IMR-90 (cell line): ENCODE data around the gene CFAP43. TPM values are rescaled to one million over a fixed set of nuclear protein-coding genes. Genes with fewer than 3 reads are reported as not detected.

ENCODE experiments used
- ATAC-seq: fragments of 200-7000 bp; cut with Tn5 transposase; 2 replicates; pipeline ENCODE4 v1.9.1; 2020; ENCODE audit warnings: low read depth, mild to moderate bottlenecking, moderate library complexity
- BruUV-seq: library from RNA; stranded (reverse); fragments of 400-500 nt; replicated peaks from 2 replicates; lab custom pipeline; 2021; lab: Mats Ljungman, UMichigan
- CTCF ChIA-PET: fragments of 300-600 bp; formaldehyde crosslinking; extraction: SDS; loops from one replicate; lab custom pipeline; 2021; ENCODE audit warnings: antibody characterized with exemption; lab: Yijun Ruan, JAX
- POLR2A ChIA-PET: fragments of 300-600 bp; sonication (Branson Sonifier 250); formaldehyde crosslinking; loops from one replicate; lab custom pipeline; 2022; ENCODE audit warnings: antibody characterized with exemption; ENCODE audit not compliant: unreplicated experiment; lab: Charles Lee
- DNase-seq: peaks from one replicate; pipeline ENCODE4 v3.0.0; 2013
- H2AFZ ChIP-seq: replicated peaks from 2 replicates; pipeline ENCODE3; 2013; ENCODE audit warnings: low read length, mild to moderate bottlenecking; ENCODE audit not compliant: poor library complexity
- H2AK5ac ChIP-seq: 2 replicates; pipeline ENCODE4 v1.6.1; 2013; ENCODE audit warnings: low read depth, low read length, inconsistent platforms
- H2AK9ac ChIP-seq: replicated peaks from 2 replicates; pipeline ENCODE3; 2013; ENCODE audit warnings: mild to moderate bottlenecking, low read depth, low read length, moderate library complexity; ENCODE audit not compliant: poor library complexity
- H2BK120ac ChIP-seq: 2 replicates; pipeline ENCODE4 v1.6.1; 2013; ENCODE audit warnings: low read depth, low read length, inconsistent platforms
- H2BK15ac ChIP-seq: 3 replicates; pipeline ENCODE4 v1.6.1; 2013; ENCODE audit warnings: low read depth, low read length, inconsistent platforms
- H2BK20ac ChIP-seq: 2 replicates; pipeline ENCODE4 v1.6.1; 2013; ENCODE audit warnings: low read depth, mild to moderate bottlenecking, inconsistent platforms, low read length, moderate library complexity
- H2BK5ac ChIP-seq: 2 replicates; pipeline ENCODE4 v1.6.1; 2013; ENCODE audit warnings: mild to moderate bottlenecking, low read depth, low read length, inconsistent platforms; ENCODE audit not compliant: poor library complexity, severe bottlenecking
- H3K14ac ChIP-seq: replicated peaks from 2 replicates; pipeline ENCODE4 v1.6.1; 2013; ENCODE audit warnings: low read depth, low read length, inconsistent platforms
- H3K18ac ChIP-seq: 2 replicates; pipeline ENCODE4 v1.6.1; 2013; ENCODE audit warnings: low read depth, low read length, control low read depth
- H3K23ac ChIP-seq: 2 replicates; pipeline ENCODE4 v1.6.1; 2013; ENCODE audit warnings: low read depth, low read length, inconsistent platforms
- H3K27ac ChIP-seq: 2 replicates; pipeline ENCODE4 v1.5.1; 2013; ENCODE audit warnings: mild to moderate bottlenecking, control low read depth, low read length; ENCODE audit not compliant: insufficient read depth
- H3K27me3 ChIP-seq: 2 replicates; pipeline ENCODE4 v1.6.1; 2013; ENCODE audit warnings: low read length; ENCODE audit not compliant: control insufficient read depth, insufficient read depth
- H3K36me3 ChIP-seq: 2 replicates; pipeline ENCODE4 v1.6.1; 2013; ENCODE audit warnings: low read length, mixed read lengths; ENCODE audit not compliant: control insufficient read depth, insufficient read depth
- H3K4ac ChIP-seq: 2 replicates; pipeline ENCODE4 v1.6.1; 2013; ENCODE audit warnings: low read depth, low read length, inconsistent platforms
- H3K4me1 ChIP-seq: 2 replicates; pipeline ENCODE4 v1.6.1; 2013; ENCODE audit warnings: low read length, mixed read lengths; ENCODE audit not compliant: control insufficient read depth, insufficient read depth
- H3K4me2 ChIP-seq: 2 replicates; pipeline ENCODE4 v1.6.1; 2013; ENCODE audit warnings: low read depth, mild to moderate bottlenecking, control low read depth, low read length, moderate library complexity
- H3K4me3 ChIP-seq: 2 replicates; pipeline ENCODE4 v1.5.1; 2013; ENCODE audit warnings: low read depth, mild to moderate bottlenecking, control low read depth, low read length, moderate library complexity; ENCODE audit not compliant: insufficient read depth
- H3K56ac ChIP-seq: 2 replicates; pipeline ENCODE4 v1.6.1; 2013; ENCODE audit warnings: low read length, inconsistent platforms; ENCODE audit not compliant: insufficient read depth; ENCODE audit errors: extremely low read depth
- H3K79me1 ChIP-seq, 2 experiments: 2 replicates each; pipeline ENCODE4 v1.6.1; 2013; ENCODE audit warnings: low read length in 2 of 2, inconsistent platforms in 1 of 2, low read depth in 1 of 2
- H3K9ac ChIP-seq: 2 replicates; pipeline ENCODE4 v1.6.1; 2013; ENCODE audit warnings: low read depth, low read length, control low read depth
- H3K9me1 ChIP-seq: 2 replicates; pipeline ENCODE4 v1.6.1; 2013; ENCODE audit warnings: low read length, inconsistent platforms; ENCODE audit not compliant: insufficient read depth
- H3K9me3 ChIP-seq: 2 replicates; pipeline ENCODE4 v1.6.1; 2013; ENCODE audit warnings: low read length; ENCODE audit not compliant: control insufficient read depth, insufficient read depth
- H4K20me1 ChIP-seq: 2 replicates; pipeline ENCODE4 v1.6.1; 2013; ENCODE audit warnings: low read length, inconsistent platforms; ENCODE audit not compliant: insufficient read depth
- H4K5ac ChIP-seq: 2 replicates; pipeline ENCODE4 v1.6.1; 2013; ENCODE audit warnings: mild to moderate bottlenecking, low read depth, low read length, control low read depth
- H4K8ac ChIP-seq, 2 experiments: 2 replicates each; pipeline ENCODE4 v1.6.1; 2013; ENCODE audit warnings: low read depth in 2 of 2, low read length in 2 of 2, control low read depth in 1 of 2, inconsistent platforms in 1 of 2
- H4K91ac ChIP-seq: 2 replicates; pipeline ENCODE4 v1.6.1; 2013; ENCODE audit warnings: low read depth, low read length, inconsistent platforms; ENCODE audit not compliant: insufficient read depth
- BHLHE40 ChIP-seq: fragments of 150-350 bp; IDR thresholded peaks from 2 replicates; pipeline ENCODE4 v1.6.1; 2016; ENCODE audit warnings: mild to moderate bottlenecking, low read depth, low read length
- CEBPB ChIP-seq: IDR thresholded peaks from 2 replicates; pipeline ENCODE4 v1.6.1; 2012; ENCODE audit warnings: low read depth, low read length, improper control_type of control experiment
- CHD1 ChIP-seq: IDR thresholded peaks from 2 replicates; pipeline ENCODE4 v1.6.1; 2012; ENCODE audit warnings: low read depth, low read length, improper control_type of control experiment
- FOS ChIP-seq: fragments of 150-350 bp; IDR thresholded peaks from 2 replicates; pipeline ENCODE4 v1.6.1; 2016; ENCODE audit warnings: low read depth, low read length
- MAFK ChIP-seq: IDR thresholded peaks from 2 replicates; pipeline ENCODE4 v1.6.1; 2012; ENCODE audit warnings: low read depth, low read length, improper control_type of control experiment
- MAZ ChIP-seq: IDR thresholded peaks from 2 replicates; pipeline ENCODE4 v1.6.1; 2012; ENCODE audit warnings: low read depth, mild to moderate bottlenecking, low read length, improper control_type of control experiment, moderate library complexity, borderline replicate concordance
- MXI1 ChIP-seq: IDR thresholded peaks from 2 replicates; pipeline ENCODE4 v1.6.1; 2012; ENCODE audit warnings: low read depth, mild to moderate bottlenecking, low read length, moderate library complexity, borderline replicate concordance
- NFE2L2 ChIP-seq: fragments of 150-350 bp; IDR thresholded peaks from 2 replicates; pipeline ENCODE4 v1.6.1; 2016; ENCODE audit warnings: low read depth, mild to moderate bottlenecking, low read length
- POLR2A ChIP-seq: IDR thresholded peaks from 2 replicates; pipeline ENCODE4 v1.6.1; 2012; ENCODE audit warnings: mild to moderate bottlenecking, low read depth, low read length
- RAD21 ChIP-seq: IDR thresholded peaks from 2 replicates; pipeline ENCODE4 v1.6.1; 2012; ENCODE audit warnings: low read length, improper control_type of control experiment
- RCOR1 ChIP-seq: IDR thresholded peaks from 2 replicates; pipeline ENCODE4 v1.6.1; 2012; ENCODE audit warnings: mild to moderate bottlenecking, low read length, improper control_type of control experiment; ENCODE audit not compliant: insufficient replicate concordance
- RFX5 ChIP-seq: IDR thresholded peaks from 2 replicates; pipeline ENCODE4 v1.8.0; 2012; ENCODE audit warnings: low read depth, mild to moderate bottlenecking, low read length, moderate library complexity
- SMC3 ChIP-seq: fragments of 150-350 bp; IDR thresholded peaks from 2 replicates; pipeline ENCODE4 v1.6.1; 2016; ENCODE audit warnings: low read depth, mild to moderate bottlenecking, antibody characterized with exemption, low read length, moderate library complexity
- WGBS, 2 experiments: methylation state at CpG; one replicate each; pipeline versions ENCODE4 v1.1.5 to v1.1.7; 2013; ENCODE audit warnings: missing lambda C conversion rate in 2 of 2; ENCODE audit not compliant: insufficient read length in 1 of 2; ENCODE audit errors: extremely low coverage in 2 of 2; 5-methylcytosine and 5-hydroxymethylcytosine counted together
- dilution Hi-C: fragments of 300-500 bp; cut with HindIII; formaldehyde crosslinking; loops from one replicate; pipeline ENCODE4 v1.14.3; 2018; ENCODE audit warnings: low sequenced_read_pairs; ENCODE audit not compliant: unreplicated experiment
- in situ Hi-C: fragments of 300-500 bp; cut with MboI; formaldehyde crosslinking; loops from 3 replicates; pipeline ENCODE4 v1.14.3; 2019; ENCODE audit warnings: low sequenced_read_pairs, inconsistent platforms, mixed read lengths
- intact Hi-C: fragments of 100-400 bp; cut with micrococcal nuclease; formaldehyde crosslinking; loops from 2 replicates; pipeline ENCODE4 v1.10.0; 2022
- polyA plus RNA-seq, 3 experiments: library from polyadenylated mRNA; depleted of rRNA; stranded (reverse); fragments of >200 nt; gene quantifications; 2 replicates each; pipeline ENCODE4 v1.2.3, GENCODE V29; 2012; ENCODE audit warnings: low replicate concordance in 1 of 3
- total RNA-seq: library from RNA; depleted of rRNA; stranded (reverse); fragments of >200 nt; gene quantifications from 2 replicates; pipeline ENCODE4 v1.2.3, GENCODE V29; 2012
- TF ChIP-seq, protein P1 (sequence below): conservative IDR thresholded peaks from 2 replicates; pipeline ENCODE4 v1.5.1; 2012; ENCODE audit warnings: mild to moderate bottlenecking, low read depth, low read length, improper control_type of control experiment
- TF ChIP-seq, protein P2 (sequence below): fragments of 150-350 bp; IDR thresholded peaks from 2 replicates; pipeline ENCODE4 v1.6.1; 2017; ENCODE audit warnings: mild to moderate bottlenecking, antibody characterized with exemption, low read length, low read depth
- TF ChIP-seq, protein P3 (sequence below): fragments of 150-350 bp; IDR thresholded peaks from 2 replicates; pipeline ENCODE4 v1.6.1; 2016; ENCODE audit warnings: low read depth, mild to moderate bottlenecking, low read length, moderate library complexity, borderline replicate concordance

The CFAP43 gene
- total and polyA plus RNA-seq, 2 of the 4 experiments (the other 2 are of a cell fraction): under 0.01 to 0.05 TPM

DNA sequence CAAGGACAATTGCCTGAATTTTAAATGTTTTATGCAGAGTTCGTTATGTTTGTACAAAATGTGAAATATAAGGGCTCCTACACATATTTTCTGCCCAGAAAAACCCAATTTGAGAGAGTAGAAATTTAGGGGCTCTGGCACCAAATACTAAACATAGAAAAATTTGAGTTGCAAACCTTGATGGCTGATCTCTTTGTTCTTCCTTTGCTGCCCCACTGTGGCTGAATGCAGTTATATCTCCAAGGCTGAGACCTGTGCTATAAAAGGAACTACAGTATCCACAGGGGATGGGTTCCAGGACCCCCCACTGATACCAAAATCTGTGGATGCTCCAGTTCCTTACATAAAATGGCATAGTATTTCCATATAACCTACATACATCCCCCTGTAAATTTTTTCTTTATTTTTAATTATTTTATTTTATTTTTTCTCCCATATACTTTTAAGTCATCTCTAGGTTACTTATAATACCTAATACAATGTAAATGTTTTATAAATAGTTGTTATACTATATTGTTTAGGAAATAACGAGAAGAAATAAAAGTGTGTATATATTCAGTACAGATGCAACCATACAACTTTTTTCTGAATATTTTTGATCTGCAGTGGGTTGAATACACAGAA, 22.5 kb downstream of the CFAP43 start:
- Histone ChIP-seq H3K4me2 (no peak overlapping the region), H3K23ac (no peak overlapping the region), H3K18ac (no peak overlapping the region), H2AK9ac (no peak overlapping the region), H3K14ac (no peak overlapping the region), H3K4ac (no peak overlapping the region), H2AFZ (no peak overlapping the region), H4K5ac (no peak overlapping the region), H3K4me1 (no peaks in the 10 kb centered on the region), H4K91ac (no peak overlapping the region), H3K36me3 (no peaks in the 10 kb centered on the region), H2BK20ac (no peak overlapping the region), H4K8ac (no peak overlapping the region), H2BK15ac (no peak overlapping the region), H3K27ac (no peak overlapping the region), H3K27me3 (peaks cover 29% of the 10 kb centered on the region), H3K79me1 (no peaks in the 10 kb centered on the region), H3K4me3 (no peak overlapping the region), H2AK5ac (no peak overlapping the region), H4K20me1 (no peaks in the 10 kb centered on the region), H3K9me3 (no peaks in the 10 kb centered on the region), H3K9me1 (no peaks in the 10 kb centered on the region), H2BK5ac (no peak overlapping the region), H3K56ac (no peak overlapping the region), H3K9ac (no peak overlapping the region), H2BK120ac (no peak overlapping the region)
- dilution Hi-C loops: no loop called here
- ATAC-seq: peak; percentile 79
- CTCF ChIA-PET: no interaction called here
- BruUV-seq: no TSS peak
- no CpG with 5 or more reads among the region's 2 CpGs for WGBS, 2 experiments
- peak; percentile 39 for DNase-seq
- in situ Hi-C loops: loop anchor here (5.0 to 25.0 kb wide), 3 partner anchors 167 to 497 kb away; no protein-coding TSS in a partner anchor
- POLR2A ChIA-PET: no interaction called here
- TF ChIP-seq FOS (no peak), RFX5 (no peak), NFE2L2 (no peak), CEBPB (no peak), RCOR1 (no peak), MXI1 (no peak), SMC3 (peak; percentile 74), CHD1 (no peak), MAZ (no peak), RAD21 (peak; percentile 68), POLR2A (no peak), MAFK (no peak), BHLHE40 (no peak)
- TF ChIP-seq, protein P1, sequence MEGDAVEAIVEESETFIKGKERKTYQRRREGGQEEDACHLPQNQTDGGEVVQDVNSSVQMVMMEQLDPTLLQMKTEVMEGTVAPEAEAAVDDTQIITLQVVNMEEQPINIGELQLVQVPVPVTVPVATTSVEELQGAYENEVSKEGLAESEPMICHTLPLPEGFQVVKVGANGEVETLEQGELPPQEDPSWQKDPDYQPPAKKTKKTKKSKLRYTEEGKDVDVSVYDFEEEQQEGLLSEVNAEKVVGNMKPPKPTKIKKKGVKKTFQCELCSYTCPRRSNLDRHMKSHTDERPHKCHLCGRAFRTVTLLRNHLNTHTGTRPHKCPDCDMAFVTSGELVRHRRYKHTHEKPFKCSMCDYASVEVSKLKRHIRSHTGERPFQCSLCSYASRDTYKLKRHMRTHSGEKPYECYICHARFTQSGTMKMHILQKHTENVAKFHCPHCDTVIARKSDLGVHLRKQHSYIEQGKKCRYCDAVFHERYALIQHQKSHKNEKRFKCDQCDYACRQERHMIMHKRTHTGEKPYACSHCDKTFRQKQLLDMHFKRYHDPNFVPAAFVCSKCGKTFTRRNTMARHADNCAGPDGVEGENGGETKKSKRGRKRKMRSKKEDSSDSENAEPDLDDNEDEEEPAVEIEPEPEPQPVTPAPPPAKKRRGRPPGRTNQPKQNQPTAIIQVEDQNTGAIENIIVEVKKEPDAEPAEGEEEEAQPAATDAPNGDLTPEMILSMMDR: peak; percentile 64
- TF ChIP-seq, protein P2, sequence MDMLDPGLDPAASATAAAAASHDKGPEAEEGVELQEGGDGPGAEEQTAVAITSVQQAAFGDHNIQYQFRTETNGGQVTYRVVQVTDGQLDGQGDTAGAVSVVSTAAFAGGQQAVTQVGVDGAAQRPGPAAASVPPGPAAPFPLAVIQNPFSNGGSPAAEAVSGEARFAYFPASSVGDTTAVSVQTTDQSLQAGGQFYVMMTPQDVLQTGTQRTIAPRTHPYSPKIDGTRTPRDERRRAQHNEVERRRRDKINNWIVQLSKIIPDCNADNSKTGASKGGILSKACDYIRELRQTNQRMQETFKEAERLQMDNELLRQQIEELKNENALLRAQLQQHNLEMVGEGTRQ: no peak
- TF ChIP-seq, protein P3, sequence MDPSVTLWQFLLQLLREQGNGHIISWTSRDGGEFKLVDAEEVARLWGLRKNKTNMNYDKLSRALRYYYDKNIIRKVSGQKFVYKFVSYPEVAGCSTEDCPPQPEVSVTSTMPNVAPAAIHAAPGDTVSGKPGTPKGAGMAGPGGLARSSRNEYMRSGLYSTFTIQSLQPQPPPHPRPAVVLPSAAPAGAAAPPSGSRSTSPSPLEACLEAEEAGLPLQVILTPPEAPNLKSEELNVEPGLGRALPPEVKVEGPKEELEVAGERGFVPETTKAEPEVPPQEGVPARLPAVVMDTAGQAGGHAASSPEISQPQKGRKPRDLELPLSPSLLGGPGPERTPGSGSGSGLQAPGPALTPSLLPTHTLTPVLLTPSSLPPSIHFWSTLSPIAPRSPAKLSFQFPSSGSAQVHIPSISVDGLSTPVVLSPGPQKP: no peak
- intact Hi-C loops: loop anchor here (1.0 to 5.0 kb wide), 6 partner anchors 87 to 497 kb away; partner anchors contain the start of genes SFR1 and SLK
